ENCODE results near the gene UBL4A. TPM values are rescaled to one million over a fixed set of nuclear protein-coding genes. Genes with fewer than 3 reads are reported as not detected.

Gene UBL4A
- total and polyA plus RNA-seq, 2 donors (not counting 3 experiments of a cell fraction or from before 2014, with no cell fraction given) = 25.3 to 31.4 TPM

GRCh38 chrX:154477891-154478477 lies 8.4 kb downstream of the UBL4A start:
- DNase-seq (ENCODE audit: low read depth, low spot score) = no peak
- no peaks in the 10 kb centered on the region for H3K9me3 ChIP-seq (replicated peaks; ENCODE audit: control insufficient read depth, insufficient read depth, low read length)
- TF ChIP-seq POLR2AphosphoS5 (IDR thresholded peaks at IDR 0.05; ENCODE audit: insufficient read depth, low read depth, low read length) = peak; percentile 12
- no peak for TF ChIP-seq JUN (IDR thresholded peaks at IDR 0.05; ENCODE audit: borderline replicate concordance, insufficient read depth, insufficient read length, low read depth)
- peaks cover 9% of the 10 kb centered on the region for H3K4me1 ChIP-seq (ENCODE audit: control insufficient read depth, extremely low read depth, insufficient read depth, low read length)
- intact Hi-C loops (cut with micrococcal nuclease) (loop anchor here (2.0 to 5.0 kb wide), 3 partner anchors 19 to 39 kb away; partner anchors contain the start of genes FAM3A, FAM50A and PLXNA3), dilution Hi-C loops (cut with MboI; ENCODE audit: extremely low pct_ligation_motif_present, low sequenced_read_pairs) (no loop called here)
- CTCF ChIA-PET = no interaction called here
- POLR2A ChIA-PET = interaction anchor here (1.0 to 1.1 kb wide), 2 partner anchors 9 to 13 kb away, joined by 3 to 7 read pairs; partner anchors contain the start of gene SLC10A3
- H2AFZ ChIP-seq (ENCODE audit: low read depth, low read length) = peak overlapping the region; percentile 18
- H3K9me1 ChIP-seq (replicated peaks; ENCODE audit: control insufficient read depth, extremely low read depth, insufficient read depth, low read length) = no peaks in the 10 kb centered on the region
- H3K36me3 ChIP-seq (ENCODE audit: control insufficient read depth in 2 of 2, extremely low read depth in 1 of 2, insufficient read depth in 2 of 2, low read length in 2 of 2) = peaks cover 0 to 3% of the 10 kb centered on the region in 2 experiments
- H3K27me3 ChIP-seq (ENCODE audit: control insufficient read depth in 2 of 2, insufficient read depth in 2 of 2, low read length in 2 of 2) = no peaks in the 10 kb centered on the region
- H3K9ac ChIP-seq (replicated peaks; ENCODE audit: extremely low read depth, insufficient read depth, low read length) = peak overlapping the region; percentile 47
- H3K4me3 ChIP-seq (replicated peaks in 1 of 3; ENCODE audit: insufficient read depth in 1 of 3, low read depth in 1 of 3, low read length in 3 of 3) = peak overlapping the region; percentile 39 to 56 (median 48)
- H3K27ac ChIP-seq (ENCODE audit: insufficient read depth, low read depth, low read length) = peak overlapping the region; percentile 41
- no peaks in the 10 kb centered on the region for H3K79me2 ChIP-seq (ENCODE audit: control insufficient read depth, insufficient read depth, low read length)
- no peaks in the 10 kb centered on the region for H4K20me1 ChIP-seq (replicated peaks; ENCODE audit: control insufficient read depth, extremely low read depth, insufficient read depth, low read length)
- no peak for FAIRE-seq
- peak overlapping the region; percentile 76 for H3K4me2 ChIP-seq (ENCODE audit: insufficient read depth, low read length)
- no TSS peak for BruUV-seq (replicated peaks)

GRCh38 chrX:154476821-154477220 lies 9.6 kb downstream of the UBL4A start:
- no peak for FAIRE-seq
- TF ChIP-seq MAX (IDR thresholded peaks at IDR 0.05; ENCODE audit: insufficient read depth, insufficient read length) (no peak), MYC (IDR thresholded peaks at IDR 0.05; ENCODE audit: low read depth, low read length) (no peak), EZH2 (IDR thresholded peaks at IDR 0.05; ENCODE audit: borderline replicate concordance, low read depth, low read length, severe bottlenecking) (no peak), FOS (IDR thresholded peaks at IDR 0.05; ENCODE audit: borderline replicate concordance, insufficient read depth, low read length) (no peak), POLR2A (IDR thresholded peaks at IDR 0.05; ENCODE audit: low read depth, low read length) (no peak), JUN (IDR thresholded peaks at IDR 0.05; ENCODE audit: borderline replicate concordance, insufficient read depth, insufficient read length, low read depth) (no peak), CTCF (IDR thresholded peaks at IDR 0.05; ENCODE audit: extremely low read depth in 1 of 2, insufficient read depth in 1 of 2, low read depth in 1 of 2, low read length in 2 of 2) (no peak), POLR2AphosphoS5 (IDR thresholded peaks at IDR 0.05; ENCODE audit: insufficient read depth, low read depth, low read length) (no peak), GATA2 (IDR thresholded peaks at IDR 0.05; ENCODE audit: insufficient read depth, insufficient read length, low read depth, low read length) (no peak)

More at GRCh38 chrX:154476821-154477220, 9.6 kb downstream of the UBL4A start:
- Histone ChIP-seq H3K4me2 (ENCODE audit: insufficient read depth, low read length) (no peak overlapping the region), H3K9ac (replicated peaks; ENCODE audit: extremely low read depth, insufficient read depth, low read length) (no peak overlapping the region), H3K27me3 (ENCODE audit: control insufficient read depth in 2 of 2, insufficient read depth in 2 of 2, low read length in 2 of 2) (no peaks in the 10 kb centered on the region), H3K4me1 (ENCODE audit: control insufficient read depth, extremely low read depth, insufficient read depth, low read length) (peaks cover 9% of the 10 kb centered on the region), H2AFZ (ENCODE audit: low read depth, low read length) (no peak overlapping the region), H3K27ac (ENCODE audit: insufficient read depth, low read depth, low read length) (no peak overlapping the region), H3K9me1 (replicated peaks; ENCODE audit: control insufficient read depth, extremely low read depth, insufficient read depth, low read length) (no peaks in the 10 kb centered on the region), H3K36me3 (ENCODE audit: control insufficient read depth in 2 of 2, extremely low read depth in 1 of 2, insufficient read depth in 2 of 2, low read length in 2 of 2) (peaks cover 0 to 3% of the 10 kb centered on the region in 2 experiments), H3K9me3 (replicated peaks; ENCODE audit: control insufficient read depth, insufficient read depth, low read length) (no peaks in the 10 kb centered on the region), H3K79me2 (ENCODE audit: control insufficient read depth, insufficient read depth, low read length) (no peaks in the 10 kb centered on the region), H3K4me3 (replicated peaks in 1 of 3; ENCODE audit: insufficient read depth in 1 of 3, low read depth in 1 of 3, low read length in 3 of 3) (no peak overlapping the region), H4K20me1 (replicated peaks; ENCODE audit: control insufficient read depth, extremely low read depth, insufficient read depth, low read length) (no peaks in the 10 kb centered on the region)
- POLR2A ChIA-PET = interaction anchor here (0.7 kb wide), 1 partner anchor 38 kb away, joined by 3 read pairs; no protein-coding TSS in a partner anchor
- no peak for DNase-seq (ENCODE audit: low read depth, low spot score)
- dilution Hi-C loops (cut with MboI; ENCODE audit: extremely low pct_ligation_motif_present, low sequenced_read_pairs) = no loop called here
- BruUV-seq (replicated peaks) = no TSS peak
- intact Hi-C loops (cut with micrococcal nuclease) = loop anchor here (5.0 kb wide), 1 partner anchor 35 kb away; the partner anchor contains the start of gene FAM50A
- CTCF ChIA-PET = interaction anchor here (1.2 to 1.4 kb wide), 2 partner anchors 9 to 12 kb away, joined by 3 to 7 read pairs; partner anchors contain the start of gene UBL4A
